HuH-7 (cell line): Measurements from ENCODE around the gene FBXO7.

ENCODE experiments used
- DNase-seq: peaks from one replicate; pipeline ENCODE4 v3.0.0; 2011; ENCODE audit warnings: low spot score

Gene FBXO7

GRCh38 chr22:32490279-32490678 is 15.7 kb downstream of the FBXO7 start:
- no peak for DNase-seq

- no peak for DNase-seq
Measured at GRCh38 chr22:32492111-32492510, 17.5 kb downstream of the FBXO7 start.

GRCh38 chr22:32493551-32493950 is 18.9 kb downstream of the FBXO7 start:
- no peak for DNase-seq

- DNase-seq, result no peak
Measured at GRCh38 chr22:32494971-32495370, 20.4 kb downstream of the FBXO7 start.

GRCh38 chr22:32499666-32500065 is 25.1 kb downstream of the FBXO7 start:
- no peak for DNase-seq

- DNase-seq, result no peak
Measured at GRCh38 chr22:32501836-32502752, 27.5 kb downstream of the FBXO7 start.

- DNase-seq, result no peak
Measured at GRCh38 chr22:32509045-32509444, 34.4 kb downstream of the FBXO7 start.

GRCh38 chr22:32511274-32511673 is 36.7 kb downstream of the FBXO7 start:
- no peak for DNase-seq

GRCh38 chr22:32511776-32512175 is 37.2 kb downstream of the FBXO7 start:
- no peak for DNase-seq

- DNase-seq, result no peak
Measured at GRCh38 chr22:32512267-32512982, 37.8 kb downstream of the FBXO7 start.

GRCh38 chr22:32515084-32515483 is 40.5 kb downstream of the FBXO7 start:
- DNase-seq, result no peak

- DNase-seq, result no peak
Measured at GRCh38 chr22:32517488-32517887, 42.9 kb downstream of the FBXO7 start.

- no peak for DNase-seq
Measured at GRCh38 chr22:32517921-32518320, 43.3 kb downstream of the FBXO7 start.

GRCh38 chr22:32518381-32518780 is 43.8 kb downstream of the FBXO7 start:
- no peak for DNase-seq

- no peak for DNase-seq
Measured at GRCh38 chr22:32518848-32519247, 44.2 kb downstream of the FBXO7 start.

GRCh38 chr22:32520612-32521011 is 46.0 kb downstream of the FBXO7 start:
- DNase-seq, result no peak

- DNase-seq, result no peak
Measured at GRCh38 chr22:32522237-32522636, 47.6 kb downstream of the FBXO7 start.

- no peak for DNase-seq
Measured at GRCh38 chr22:32527756-32528155, 53.1 kb downstream of the FBXO7 start.

- no peak for DNase-seq
Measured at GRCh38 chr22:32528316-32528715, 53.7 kb downstream of the FBXO7 start.

- peak; percentile 94 for DNase-seq
Measured at GRCh38 chr22:32528984-32529982, 54.7 kb downstream of the FBXO7 start.

GRCh38 chr22:32531228-32531627 is 56.6 kb downstream of the FBXO7 start:
- no peak for DNase-seq
